Loucy (cell line): ENCODE data around the gene CD300E.

ENCODE experiments used
- H2AFZ ChIP-seq: fragments of 200-600 bp; sonication (generic); 2 replicates; pipeline ENCODE4 v1.6.0; 2016; ENCODE audit warnings: antibody characterized with exemption, mild to moderate bottlenecking, low read length, moderate library complexity
- H3F3A ChIP-seq: fragments of 200-600 bp; 2 replicates; pipeline ENCODE4 v1.6.0; 2016; ENCODE audit warnings: antibody characterized with exemption, low read depth, mild to moderate bottlenecking
- H3K27me3 ChIP-seq: fragments of 200-600 bp; sonication (generic); 2 replicates; pipeline ENCODE4 v1.6.1; 2014; ENCODE audit warnings: low read length, mild to moderate bottlenecking; ENCODE audit not compliant: insufficient read depth, poor library complexity, severe bottlenecking
- H3K36me3 ChIP-seq: fragments of 200-600 bp; sonication (generic); 2 replicates; pipeline ENCODE4 v1.6.1; 2016; ENCODE audit warnings: low read length; ENCODE audit not compliant: insufficient read depth
- H3K4me1 ChIP-seq: fragments of 200-600 bp; sonication (generic); 2 replicates; pipeline ENCODE4 v1.5.1; 2014; ENCODE audit warnings: low read length, mild to moderate bottlenecking; ENCODE audit not compliant: insufficient read depth, poor library complexity, severe bottlenecking
- H3K4me2 ChIP-seq: fragments of 200-600 bp; sonication (generic); 2 replicates; pipeline ENCODE4 v1.6.0; 2014; ENCODE audit warnings: antibody characterized with exemption, low read length, low read depth, mild to moderate bottlenecking; ENCODE audit not compliant: poor library complexity, severe bottlenecking
- H3K4me3 ChIP-seq: fragments of 200-600 bp; sonication (generic); 2 replicates; pipeline ENCODE4 v1.5.1; 2014; ENCODE audit warnings: low read length, mild to moderate bottlenecking, mixed read lengths; ENCODE audit not compliant: poor library complexity, severe bottlenecking
- H3K79me2 ChIP-seq: fragments of 200-600 bp; sonication (generic); 2 replicates; pipeline ENCODE4 v1.6.1; 2014; ENCODE audit warnings: low read length; ENCODE audit not compliant: insufficient read depth
- H3K9ac ChIP-seq: fragments of 200-600 bp; sonication (generic); 2 replicates; pipeline ENCODE4 v1.6.0; 2014; ENCODE audit warnings: mild to moderate bottlenecking, low read depth, low read length, moderate library complexity; ENCODE audit not compliant: poor library complexity, severe bottlenecking
- H3K9me2 ChIP-seq: fragments of 200-600 bp; sonication (generic); replicated peaks from 2 replicates; pipeline ENCODE4 v1.6.1; 2016; ENCODE audit warnings: low read depth, low read length, mixed read lengths
- H3K9me3 ChIP-seq: fragments of 200-600 bp; sonication (generic); 2 replicates; pipeline ENCODE4 v1.6.1; 2014; ENCODE audit warnings: mild to moderate bottlenecking, antibody characterized with exemption, low read length, low read depth; ENCODE audit not compliant: insufficient read depth
- H4K20me1 ChIP-seq: fragments of 200-600 bp; sonication (generic); 2 replicates; pipeline ENCODE4 v1.6.0; 2014; ENCODE audit warnings: antibody characterized with exemption, low read length, mild to moderate bottlenecking; ENCODE audit not compliant: insufficient read depth, poor library complexity, severe bottlenecking
- CTCF ChIP-seq: fragments of 200-600 bp; sonication (generic); conservative IDR thresholded peaks from 2 replicates; pipeline ENCODE4 v1.5.1; 2014; ENCODE audit warnings: mild to moderate bottlenecking, antibody characterized with exemption, low read length
- EZH2phosphoT487 ChIP-seq: fragments of 200-600 bp; IDR thresholded peaks from 2 replicates; pipeline ENCODE4 v1.6.1; 2018; ENCODE audit warnings: antibody characterized with exemption, mild to moderate bottlenecking, moderate library complexity, borderline replicate concordance

The CD300E gene

GRCh38 chr17:74606050-74606449 lies 17.5 kb downstream of the CD300E start:
- Histone ChIP-seq H3K36me3 (no peaks in the 10 kb centered on the region), H3K9ac (no peak overlapping the region), H3F3A (no peaks in the 10 kb centered on the region), H3K9me2 (no peaks in the 10 kb centered on the region), H4K20me1 (no peaks in the 10 kb centered on the region), H2AFZ (no peak overlapping the region), H3K9me3 (no peaks in the 10 kb centered on the region), H3K4me2 (no peak overlapping the region), H3K4me3 (no peak overlapping the region), H3K27me3 (no peaks in the 10 kb centered on the region), H3K79me2 (no peaks in the 10 kb centered on the region), H3K4me1 (no peaks in the 10 kb centered on the region)
- TF ChIP-seq CTCF (no peak), EZH2phosphoT487 (no peak)

- no peak overlapping the region for H3K4me2 ChIP-seq
- H3K79me2 ChIP-seq: no peaks in the 10 kb centered on the region
- no peaks in the 10 kb centered on the region for H3K27me3 ChIP-seq
- H3F3A ChIP-seq: no peaks in the 10 kb centered on the region
- H3K4me3 ChIP-seq: no peak overlapping the region
- no peaks in the 10 kb centered on the region for H3K9me2 ChIP-seq
- no peak overlapping the region for H2AFZ ChIP-seq
- no peaks in the 10 kb centered on the region for H4K20me1 ChIP-seq
- no peaks in the 10 kb centered on the region for H3K36me3 ChIP-seq
- H3K9me3 ChIP-seq: no peaks in the 10 kb centered on the region
- no peaks in the 10 kb centered on the region for H3K4me1 ChIP-seq
- no peak for TF ChIP-seq CTCF
- TF ChIP-seq EZH2phosphoT487: no peak
- no peak overlapping the region for H3K9ac ChIP-seq
Observed at GRCh38 chr17:74605361-74605760, 18.2 kb downstream of the CD300E start.

GRCh38 chr17:74604761-74605160 lies 18.8 kb downstream of the CD300E start:
- no peaks in the 10 kb centered on the region for H3K79me2 ChIP-seq
- H3K36me3 ChIP-seq: no peaks in the 10 kb centered on the region
- no peaks in the 10 kb centered on the region for H3K27me3 ChIP-seq
- no peak overlapping the region for H3K9ac ChIP-seq
- no peak for TF ChIP-seq EZH2phosphoT487
- no peak for TF ChIP-seq CTCF
- H3K9me3 ChIP-seq: no peaks in the 10 kb centered on the region
- H3K4me2 ChIP-seq: no peak overlapping the region
- H3K9me2 ChIP-seq: no peaks in the 10 kb centered on the region
- H3K4me1 ChIP-seq: no peaks in the 10 kb centered on the region
- no peak overlapping the region for H3K4me3 ChIP-seq
- H3F3A ChIP-seq: no peaks in the 10 kb centered on the region
- no peaks in the 10 kb centered on the region for H4K20me1 ChIP-seq
- H2AFZ ChIP-seq: no peak overlapping the region
